GM23338 (cell line): Measurements from ENCODE around the gene BNIP3.

ENCODE experiments used
- CREB1 ChIP-seq: fragments of 250-450 bp; sonication (Bioruptor Pico); IDR thresholded peaks from 2 replicates; pipeline ENCODE4 v1.5.0; 2020; ENCODE audit warnings: low read depth, mild to moderate bottlenecking, moderate library complexity
- EZH2 ChIP-seq: fragments of 200-600 bp; sonication (generic); IDR thresholded peaks from one replicate; pipeline ENCODE4 v1.8.0; 2017; ENCODE audit warnings: antibody characterized with exemption, mild to moderate bottlenecking, low read depth; ENCODE audit not compliant: unreplicated experiment
- EZH2phosphoT487 ChIP-seq: fragments of 200-600 bp; sonication (generic); IDR thresholded peaks from one replicate; pipeline ENCODE4 v1.8.1; 2018; ENCODE audit warnings: antibody characterized with exemption; ENCODE audit not compliant: unreplicated experiment
- JUNB ChIP-seq: IDR thresholded peaks from one replicate; pipeline ENCODE4 v1.6.1; 2016; ENCODE audit warnings: antibody characterized with exemption; ENCODE audit not compliant: unreplicated experiment
- POLR2AphosphoS5 ChIP-seq: IDR thresholded peaks from 2 replicates; pipeline ENCODE4 v1.6.1; 2016; ENCODE audit warnings: antibody characterized with exemption, low read depth
- STAT1 ChIP-seq: IDR thresholded peaks from one replicate; pipeline ENCODE4 v1.6.1; 2016; ENCODE audit warnings: antibody characterized with exemption; ENCODE audit not compliant: unreplicated experiment
- ZNF331 ChIP-seq: fragments of 250-450 bp; sonication (Bioruptor Pico); IDR thresholded peaks from 2 replicates; pipeline ENCODE4 v1.5.0; 2020; ENCODE audit warnings: low read depth, mild to moderate bottlenecking, moderate library complexity
- TF ChIP-seq, protein P1 (sequence below), 2 experiments: fragments of 200-600 bp in 1 of 2; sonication (generic) in 1 of 2; conservative IDR thresholded peaks; 2 replicates each; pipeline versions ENCODE4 v1.5.1 to v1.6.1; 2016 to 2017; ENCODE audit warnings: antibody characterized with exemption in 2 of 2, low read depth in 2 of 2, mild to moderate bottlenecking in 2 of 2, moderate library complexity in 1 of 2
- TF ChIP-seq, protein P2 (sequence below): IDR thresholded peaks from one replicate; pipeline ENCODE4 v1.6.1; 2018; ENCODE audit warnings: antibody characterized with exemption; ENCODE audit not compliant: unreplicated experiment
- TF ChIP-seq, protein P3 (sequence below): IDR thresholded peaks from 2 replicates; pipeline ENCODE4 v1.6.1; 2016; ENCODE audit warnings: antibody characterized with exemption
- TF ChIP-seq, protein P4 (sequence below): fragments of 250-450 bp; sonication (Bioruptor Pico); IDR thresholded peaks from 2 replicates; pipeline ENCODE4 v1.5.0; 2020; ENCODE audit warnings: mild to moderate bottlenecking, moderate library complexity

DNA sequence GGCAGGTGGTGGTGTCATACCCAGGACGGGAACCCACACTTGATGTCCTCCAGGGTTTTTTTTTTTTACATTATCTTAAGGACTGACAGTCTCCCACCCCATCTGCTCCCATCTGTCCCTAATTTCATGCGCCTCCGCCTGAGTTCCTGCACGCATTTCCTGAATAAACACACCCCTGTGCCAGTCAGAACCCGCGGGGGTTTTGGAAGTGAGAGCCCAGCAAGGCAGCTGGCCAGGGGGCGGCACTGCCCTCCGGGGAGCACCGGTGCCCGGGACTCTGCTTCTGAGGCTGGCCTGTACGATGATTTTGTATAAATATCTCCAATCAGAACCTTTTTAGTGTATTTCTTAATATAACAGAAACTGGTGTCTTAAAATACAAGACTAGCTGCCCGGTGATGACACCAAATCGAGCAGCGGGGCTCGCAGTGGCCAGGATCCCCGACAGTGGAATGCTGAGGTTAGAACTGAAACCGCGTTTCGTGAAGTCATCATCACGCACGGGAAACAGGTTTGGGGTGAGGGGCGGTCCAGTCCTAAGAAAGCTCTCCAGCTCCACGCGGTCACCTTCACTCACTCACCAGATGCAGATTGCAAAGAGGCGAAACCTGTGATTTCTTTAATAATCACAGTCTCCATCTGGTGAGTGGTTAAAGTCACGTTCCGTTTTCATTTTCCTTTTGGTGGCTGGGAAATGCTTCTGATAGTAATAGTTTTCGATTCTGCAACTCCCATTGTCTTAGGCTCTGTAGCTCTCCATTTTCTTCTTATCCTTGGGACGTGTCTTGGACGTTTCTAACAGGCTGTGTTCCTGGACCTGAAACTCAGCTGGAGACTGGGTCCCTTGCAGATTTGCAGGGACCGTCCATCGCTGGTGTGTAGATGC is 19.7 kb downstream of the BNIP3 start:
- TF ChIP-seq, protein P1, sequence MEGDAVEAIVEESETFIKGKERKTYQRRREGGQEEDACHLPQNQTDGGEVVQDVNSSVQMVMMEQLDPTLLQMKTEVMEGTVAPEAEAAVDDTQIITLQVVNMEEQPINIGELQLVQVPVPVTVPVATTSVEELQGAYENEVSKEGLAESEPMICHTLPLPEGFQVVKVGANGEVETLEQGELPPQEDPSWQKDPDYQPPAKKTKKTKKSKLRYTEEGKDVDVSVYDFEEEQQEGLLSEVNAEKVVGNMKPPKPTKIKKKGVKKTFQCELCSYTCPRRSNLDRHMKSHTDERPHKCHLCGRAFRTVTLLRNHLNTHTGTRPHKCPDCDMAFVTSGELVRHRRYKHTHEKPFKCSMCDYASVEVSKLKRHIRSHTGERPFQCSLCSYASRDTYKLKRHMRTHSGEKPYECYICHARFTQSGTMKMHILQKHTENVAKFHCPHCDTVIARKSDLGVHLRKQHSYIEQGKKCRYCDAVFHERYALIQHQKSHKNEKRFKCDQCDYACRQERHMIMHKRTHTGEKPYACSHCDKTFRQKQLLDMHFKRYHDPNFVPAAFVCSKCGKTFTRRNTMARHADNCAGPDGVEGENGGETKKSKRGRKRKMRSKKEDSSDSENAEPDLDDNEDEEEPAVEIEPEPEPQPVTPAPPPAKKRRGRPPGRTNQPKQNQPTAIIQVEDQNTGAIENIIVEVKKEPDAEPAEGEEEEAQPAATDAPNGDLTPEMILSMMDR (conservative IDR thresholded peaks at IDR 0.05; ENCODE audit: low read depth in 2 of 2), result no peak
- TF ChIP-seq EZH2 (no peak), STAT1 (no peak), CREB1 (CRISPR knock-in tag) (no peak), EZH2phosphoT487 (no peak), JUNB (no peak), ZNF331 (no peak), POLR2AphosphoS5 (no peak)
- TF ChIP-seq, protein P2, sequence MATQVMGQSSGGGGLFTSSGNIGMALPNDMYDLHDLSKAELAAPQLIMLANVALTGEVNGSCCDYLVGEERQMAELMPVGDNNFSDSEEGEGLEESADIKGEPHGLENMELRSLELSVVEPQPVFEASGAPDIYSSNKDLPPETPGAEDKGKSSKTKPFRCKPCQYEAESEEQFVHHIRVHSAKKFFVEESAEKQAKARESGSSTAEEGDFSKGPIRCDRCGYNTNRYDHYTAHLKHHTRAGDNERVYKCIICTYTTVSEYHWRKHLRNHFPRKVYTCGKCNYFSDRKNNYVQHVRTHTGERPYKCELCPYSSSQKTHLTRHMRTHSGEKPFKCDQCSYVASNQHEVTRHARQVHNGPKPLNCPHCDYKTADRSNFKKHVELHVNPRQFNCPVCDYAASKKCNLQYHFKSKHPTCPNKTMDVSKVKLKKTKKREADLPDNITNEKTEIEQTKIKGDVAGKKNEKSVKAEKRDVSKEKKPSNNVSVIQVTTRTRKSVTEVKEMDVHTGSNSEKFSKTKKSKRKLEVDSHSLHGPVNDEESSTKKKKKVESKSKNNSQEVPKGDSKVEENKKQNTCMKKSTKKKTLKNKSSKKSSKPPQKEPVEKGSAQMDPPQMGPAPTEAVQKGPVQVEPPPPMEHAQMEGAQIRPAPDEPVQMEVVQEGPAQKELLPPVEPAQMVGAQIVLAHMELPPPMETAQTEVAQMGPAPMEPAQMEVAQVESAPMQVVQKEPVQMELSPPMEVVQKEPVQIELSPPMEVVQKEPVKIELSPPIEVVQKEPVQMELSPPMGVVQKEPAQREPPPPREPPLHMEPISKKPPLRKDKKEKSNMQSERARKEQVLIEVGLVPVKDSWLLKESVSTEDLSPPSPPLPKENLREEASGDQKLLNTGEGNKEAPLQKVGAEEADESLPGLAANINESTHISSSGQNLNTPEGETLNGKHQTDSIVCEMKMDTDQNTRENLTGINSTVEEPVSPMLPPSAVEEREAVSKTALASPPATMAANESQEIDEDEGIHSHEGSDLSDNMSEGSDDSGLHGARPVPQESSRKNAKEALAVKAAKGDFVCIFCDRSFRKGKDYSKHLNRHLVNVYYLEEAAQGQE, result no peak
- TF ChIP-seq, protein P3, sequence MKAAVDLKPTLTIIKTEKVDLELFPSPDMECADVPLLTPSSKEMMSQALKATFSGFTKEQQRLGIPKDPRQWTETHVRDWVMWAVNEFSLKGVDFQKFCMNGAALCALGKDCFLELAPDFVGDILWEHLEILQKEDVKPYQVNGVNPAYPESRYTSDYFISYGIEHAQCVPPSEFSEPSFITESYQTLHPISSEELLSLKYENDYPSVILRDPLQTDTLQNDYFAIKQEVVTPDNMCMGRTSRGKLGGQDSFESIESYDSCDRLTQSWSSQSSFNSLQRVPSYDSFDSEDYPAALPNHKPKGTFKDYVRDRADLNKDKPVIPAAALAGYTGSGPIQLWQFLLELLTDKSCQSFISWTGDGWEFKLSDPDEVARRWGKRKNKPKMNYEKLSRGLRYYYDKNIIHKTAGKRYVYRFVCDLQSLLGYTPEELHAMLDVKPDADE, result no peak
- TF ChIP-seq, protein P4, sequence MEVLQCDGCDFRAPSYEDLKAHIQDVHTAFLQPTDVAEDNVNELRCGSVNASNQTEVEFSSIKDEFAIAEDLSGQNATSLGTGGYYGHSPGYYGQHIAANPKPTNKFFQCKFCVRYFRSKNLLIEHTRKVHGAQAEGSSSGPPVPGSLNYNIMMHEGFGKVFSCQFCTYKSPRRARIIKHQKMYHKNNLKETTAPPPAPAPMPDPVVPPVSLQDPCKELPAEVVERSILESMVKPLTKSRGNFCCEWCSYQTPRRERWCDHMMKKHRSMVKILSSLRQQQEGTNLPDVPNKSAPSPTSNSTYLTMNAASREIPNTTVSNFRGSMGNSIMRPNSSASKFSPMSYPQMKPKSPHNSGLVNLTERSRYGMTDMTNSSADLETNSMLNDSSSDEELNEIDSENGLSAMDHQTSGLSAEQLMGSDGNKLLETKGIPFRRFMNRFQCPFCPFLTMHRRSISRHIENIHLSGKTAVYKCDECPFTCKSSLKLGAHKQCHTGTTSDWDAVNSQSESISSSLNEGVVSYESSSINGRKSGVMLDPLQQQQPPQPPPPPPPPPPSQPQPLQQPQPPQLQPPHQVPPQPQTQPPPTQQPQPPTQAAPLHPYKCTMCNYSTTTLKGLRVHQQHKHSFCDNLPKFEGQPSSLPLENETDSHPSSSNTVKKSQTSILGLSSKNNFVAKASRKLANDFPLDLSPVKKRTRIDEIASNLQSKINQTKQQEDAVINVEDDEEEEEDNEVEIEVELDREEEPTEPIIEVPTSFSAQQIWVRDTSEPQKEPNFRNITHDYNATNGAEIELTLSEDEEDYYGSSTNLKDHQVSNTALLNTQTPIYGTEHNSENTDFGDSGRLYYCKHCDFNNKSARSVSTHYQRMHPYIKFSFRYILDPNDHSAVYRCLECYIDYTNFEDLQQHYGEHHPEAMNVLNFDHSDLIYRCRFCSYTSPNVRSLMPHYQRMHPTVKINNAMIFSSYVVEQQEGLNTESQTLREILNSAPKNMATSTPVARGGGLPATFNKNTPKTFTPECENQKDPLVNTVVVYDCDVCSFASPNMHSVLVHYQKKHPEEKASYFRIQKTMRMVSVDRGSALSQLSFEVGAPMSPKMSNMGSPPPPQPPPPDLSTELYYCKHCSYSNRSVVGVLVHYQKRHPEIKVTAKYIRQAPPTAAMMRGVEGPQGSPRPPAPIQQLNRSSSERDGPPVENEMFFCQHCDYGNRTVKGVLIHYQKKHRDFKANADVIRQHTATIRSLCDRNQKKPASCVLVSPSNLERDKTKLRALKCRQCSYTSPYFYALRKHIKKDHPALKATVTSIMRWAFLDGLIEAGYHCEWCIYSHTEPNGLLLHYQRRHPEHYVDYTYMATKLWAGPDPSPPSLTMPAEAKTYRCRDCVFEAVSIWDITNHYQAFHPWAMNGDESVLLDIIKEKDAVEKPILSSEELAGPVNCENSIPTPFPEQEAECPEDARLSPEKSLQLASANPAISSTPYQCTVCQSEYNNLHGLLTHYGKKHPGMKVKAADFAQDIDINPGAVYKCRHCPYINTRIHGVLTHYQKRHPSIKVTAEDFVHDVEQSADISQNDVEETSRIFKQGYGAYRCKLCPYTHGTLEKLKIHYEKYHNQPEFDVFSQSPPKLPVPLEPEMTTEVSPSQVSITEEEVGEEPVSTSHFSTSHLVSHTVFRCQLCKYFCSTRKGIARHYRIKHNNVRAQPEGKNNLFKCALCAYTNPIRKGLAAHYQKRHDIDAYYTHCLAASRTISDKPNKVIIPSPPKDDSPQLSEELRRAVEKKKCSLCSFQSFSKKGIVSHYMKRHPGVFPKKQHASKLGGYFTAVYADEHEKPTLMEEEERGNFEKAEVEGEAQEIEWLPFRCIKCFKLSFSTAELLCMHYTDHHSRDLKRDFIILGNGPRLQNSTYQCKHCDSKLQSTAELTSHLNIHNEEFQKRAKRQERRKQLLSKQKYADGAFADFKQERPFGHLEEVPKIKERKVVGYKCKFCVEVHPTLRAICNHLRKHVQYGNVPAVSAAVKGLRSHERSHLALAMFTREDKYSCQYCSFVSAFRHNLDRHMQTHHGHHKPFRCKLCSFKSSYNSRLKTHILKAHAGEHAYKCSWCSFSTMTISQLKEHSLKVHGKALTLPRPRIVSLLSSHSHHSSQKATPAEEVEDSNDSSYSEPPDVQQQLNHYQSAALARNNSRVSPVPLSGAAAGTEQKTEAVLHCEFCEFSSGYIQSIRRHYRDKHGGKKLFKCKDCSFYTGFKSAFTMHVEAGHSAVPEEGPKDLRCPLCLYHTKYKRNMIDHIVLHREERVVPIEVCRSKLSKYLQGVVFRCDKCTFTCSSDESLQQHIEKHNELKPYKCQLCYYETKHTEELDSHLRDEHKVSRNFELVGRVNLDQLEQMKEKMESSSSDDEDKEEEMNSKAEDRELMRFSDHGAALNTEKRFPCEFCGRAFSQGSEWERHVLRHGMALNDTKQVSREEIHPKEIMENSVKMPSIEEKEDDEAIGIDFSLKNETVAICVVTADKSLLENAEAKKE (CRISPR knock-in tag), result no peak
